NCI-H510A treated with DMSO at 0.1 percent for 48 hours (cell line): Measurements from ENCODE around the gene FRMD3.

ENCODE experiments used
- DNase-seq: peaks from one replicate; lab custom pipeline; 2025; lab: John Stamatoyannopoulos, UW

FRMD3 gene

DNA sequence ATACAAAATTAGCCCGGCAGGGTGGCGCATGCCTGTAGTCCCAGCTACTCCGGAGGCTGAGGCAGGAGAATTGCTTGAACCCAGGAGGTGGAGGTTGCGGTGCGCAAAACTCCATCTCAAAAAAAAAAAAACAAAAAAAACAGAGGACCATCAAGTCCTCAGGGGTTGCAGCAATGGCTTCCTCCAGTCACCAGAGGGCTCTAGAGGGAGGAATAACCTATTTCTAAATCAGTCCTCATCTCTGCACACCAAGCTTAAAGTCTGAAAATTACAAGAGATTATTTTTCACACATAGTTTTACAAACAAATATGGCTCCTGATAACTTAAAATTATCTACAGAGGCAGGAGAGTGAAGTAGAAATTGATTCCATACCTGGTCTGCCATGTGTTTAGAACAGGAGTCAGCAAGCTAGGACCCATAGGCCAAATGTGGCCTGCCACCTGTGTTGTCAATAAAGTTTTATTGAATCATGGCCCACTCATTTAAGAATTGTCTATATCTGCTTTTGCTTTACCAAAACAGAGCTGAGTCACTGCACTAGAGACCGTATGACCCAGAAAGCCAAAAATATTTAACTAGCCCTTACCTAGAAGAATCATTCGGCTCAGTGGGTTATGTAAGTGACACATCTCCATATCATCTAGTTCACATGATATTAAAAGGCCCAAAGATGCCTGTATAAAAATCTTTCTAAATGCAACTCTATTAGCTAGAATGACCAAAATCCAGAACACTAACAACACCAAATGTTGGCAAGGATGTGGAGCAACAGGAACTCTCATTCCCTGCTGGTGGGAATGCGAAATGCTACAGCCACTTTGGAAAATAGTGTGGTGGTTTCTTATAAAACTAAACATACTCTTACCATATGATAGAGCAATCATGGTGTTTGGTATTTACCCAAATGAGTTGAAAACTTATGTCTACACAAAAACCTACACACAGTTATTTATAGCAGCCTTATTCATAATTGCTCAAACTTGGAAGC lies 207.7 kb downstream of the FRMD3 start:
- DNase-seq: no peak

DNA sequence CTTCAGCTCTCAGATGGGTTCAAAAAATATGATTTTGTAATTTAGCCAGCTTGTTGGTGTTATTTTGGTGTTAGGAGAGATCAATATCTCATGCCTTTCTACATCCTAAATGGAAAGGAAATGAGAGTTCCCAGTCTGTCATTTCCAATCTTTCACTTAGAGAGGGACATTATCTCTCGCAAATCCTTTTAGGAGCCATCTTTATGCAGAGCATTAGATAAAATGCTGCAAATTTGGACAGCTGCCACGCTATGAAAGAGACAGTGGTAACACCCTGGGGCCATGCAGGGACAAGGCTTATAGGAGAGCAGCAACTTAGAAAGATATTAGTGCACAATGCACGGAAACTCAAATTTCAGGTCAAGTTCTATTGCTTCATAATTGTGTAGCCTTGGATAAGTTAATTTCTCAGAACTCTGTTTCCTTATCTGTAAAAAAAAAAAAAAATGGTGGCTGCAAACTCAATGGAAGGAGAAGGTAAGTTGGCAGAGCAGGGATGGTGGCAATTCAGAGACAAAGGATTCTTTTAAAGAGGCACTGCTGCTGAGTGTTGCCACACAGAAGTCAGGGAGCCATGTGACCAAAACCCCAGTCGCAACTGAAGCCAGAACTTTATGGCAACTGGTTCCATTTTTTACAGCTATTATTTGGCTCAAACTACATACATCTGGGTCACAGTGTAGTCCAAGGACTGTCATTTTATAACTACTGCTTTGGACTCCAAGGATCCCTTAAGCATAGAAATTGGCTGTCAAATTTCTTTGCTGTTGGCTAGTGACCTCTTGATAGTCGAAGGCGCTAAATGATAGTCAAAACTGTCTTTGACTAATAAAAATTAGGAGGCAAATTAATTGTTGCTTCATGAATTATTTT lies 210.2 kb downstream of the FRMD3 start:
- DNase-seq: no peak

DNA sequence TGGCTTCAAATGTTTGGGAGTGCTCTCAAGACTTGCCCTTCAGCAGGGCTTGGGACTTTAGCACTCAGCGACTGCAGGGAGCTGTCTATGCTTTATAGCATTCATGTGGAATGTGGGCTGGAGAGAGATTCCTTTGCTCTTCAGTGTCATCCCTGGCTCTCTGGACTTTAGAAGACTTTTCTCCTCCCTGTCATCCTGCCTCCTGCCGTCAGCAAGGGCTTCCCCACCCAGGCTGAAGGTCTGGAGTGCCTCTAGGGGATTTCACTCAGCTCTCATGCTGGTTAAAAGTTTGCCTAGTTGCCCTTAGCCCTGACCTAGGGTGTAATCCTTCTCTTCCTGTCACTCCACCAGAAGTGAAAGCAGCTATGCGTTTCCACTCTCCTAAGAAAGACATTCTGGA lies 210.9 kb downstream of the FRMD3 start:
- no peak for DNase-seq

DNA sequence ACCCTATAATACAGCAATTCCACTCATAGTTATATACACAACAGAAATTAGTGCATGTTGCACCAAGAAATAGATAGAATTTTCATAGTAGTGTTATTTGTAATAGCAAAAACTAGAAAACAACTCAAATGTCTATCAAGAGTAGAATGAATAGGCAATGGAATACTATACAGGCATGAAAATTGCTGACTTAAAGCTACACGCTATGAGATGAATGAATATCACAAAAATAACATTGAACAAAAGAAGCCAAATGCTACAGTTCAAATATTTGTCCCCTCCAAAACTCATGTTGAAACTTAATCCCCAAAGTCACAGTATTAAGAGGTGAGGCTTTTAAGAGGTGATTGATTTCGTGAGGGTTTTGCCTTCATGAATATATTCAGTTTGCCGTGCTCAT lies 215.1 kb downstream of the FRMD3 start:
- DNase-seq: no peak

DNA sequence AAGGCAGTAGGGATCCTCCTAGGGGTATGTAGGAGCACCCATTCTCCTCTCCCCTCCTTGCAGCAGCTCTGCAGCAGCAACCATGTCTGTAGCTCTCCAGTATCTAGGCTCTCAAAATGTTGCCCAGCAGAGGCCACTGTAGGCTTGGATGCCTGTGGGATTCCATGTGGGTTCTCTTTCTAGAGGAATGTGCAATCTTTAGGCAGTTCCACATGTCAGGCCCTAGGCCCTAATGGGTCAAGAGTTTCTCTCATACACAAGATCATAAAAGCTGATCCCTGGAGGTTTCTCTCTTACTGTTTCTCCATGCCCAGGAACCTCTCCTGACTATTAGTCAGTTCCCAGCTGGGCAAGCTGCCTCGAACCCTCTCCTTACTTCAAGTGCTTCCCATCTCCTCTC lies 215.8 kb downstream of the FRMD3 start:
- no peak for DNase-seq

DNA sequence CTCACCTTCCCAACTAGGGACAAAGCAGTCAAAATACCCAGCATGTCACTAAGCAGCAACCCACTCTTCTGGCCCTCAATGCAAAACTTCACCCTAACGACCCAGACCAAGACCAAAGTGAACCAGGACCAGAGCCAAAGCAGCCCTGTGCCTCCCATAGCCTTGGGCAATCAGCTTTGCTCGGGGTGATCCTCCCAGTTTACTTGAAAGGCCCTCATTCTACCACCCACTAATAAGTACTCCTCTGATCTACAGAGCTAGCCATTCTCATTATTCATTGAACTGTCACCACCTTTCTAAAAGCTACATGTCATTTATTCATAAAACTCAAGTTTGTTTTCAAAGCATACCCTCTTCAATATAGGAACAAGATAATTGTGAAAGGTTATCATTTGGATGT lies 221.0 kb downstream of the FRMD3 start:
- no peak for DNase-seq

DNA sequence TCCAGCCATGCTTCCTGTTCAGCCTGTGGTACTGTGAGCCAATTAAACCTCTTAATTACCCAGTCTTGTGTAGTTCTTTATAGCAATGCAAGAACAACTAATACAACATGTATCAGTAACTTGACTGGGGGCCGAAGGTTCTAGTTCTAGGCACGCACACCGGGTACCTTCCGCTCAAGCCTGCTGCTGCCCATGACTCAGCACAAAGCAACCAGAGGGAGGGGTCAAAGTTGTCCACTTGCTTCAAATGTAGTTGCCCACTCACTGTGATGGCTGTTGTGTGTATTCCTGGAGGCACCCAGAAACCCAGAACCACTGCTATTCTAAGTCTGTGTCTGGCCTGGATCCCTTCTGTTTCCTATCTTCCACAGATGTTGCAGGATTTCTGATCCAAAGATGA lies 222.6 kb downstream of the FRMD3 start:
- no peak for DNase-seq

DNA sequence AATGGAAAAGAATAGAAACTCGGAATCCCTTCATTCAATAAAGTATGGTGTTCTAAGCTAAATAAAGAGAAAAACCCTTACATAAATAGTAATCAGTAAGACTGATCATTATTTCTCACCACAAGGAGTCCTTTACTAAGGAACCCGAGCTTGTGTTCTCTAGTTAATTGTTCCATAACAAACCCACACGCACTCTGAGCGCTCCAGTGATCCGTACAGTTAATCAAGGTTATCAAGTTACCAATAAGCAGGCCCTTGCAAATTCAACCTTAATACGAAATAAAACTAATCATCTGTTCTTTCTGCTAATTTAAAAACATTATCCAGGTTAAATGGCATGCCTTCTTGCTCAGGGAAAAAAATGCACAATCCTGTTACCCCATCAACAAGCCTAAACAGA lies 224.4 kb downstream of the FRMD3 start:
- peak; percentile 52 for DNase-seq

DNA sequence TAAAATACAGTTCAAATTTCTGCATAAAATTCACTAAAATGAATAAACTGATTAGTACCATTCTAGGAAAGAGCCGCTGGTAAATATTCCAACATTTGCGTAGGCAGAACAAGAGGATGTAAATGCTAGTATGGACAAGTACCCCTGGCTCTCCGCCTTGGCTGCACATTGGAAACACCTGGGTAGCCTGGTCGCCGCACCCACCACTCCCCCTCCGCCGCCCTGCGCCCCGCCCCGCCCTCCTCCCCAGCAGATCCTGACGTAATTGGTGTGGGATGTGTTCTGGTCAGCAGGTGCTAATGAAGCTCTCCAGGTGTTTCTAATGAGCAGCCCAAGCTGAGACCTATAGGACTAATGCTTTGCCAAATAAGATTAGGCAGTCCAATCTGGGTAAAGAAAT lies 225.7 kb downstream of the FRMD3 start:
- DNase-seq: peak; percentile 18

DNA sequence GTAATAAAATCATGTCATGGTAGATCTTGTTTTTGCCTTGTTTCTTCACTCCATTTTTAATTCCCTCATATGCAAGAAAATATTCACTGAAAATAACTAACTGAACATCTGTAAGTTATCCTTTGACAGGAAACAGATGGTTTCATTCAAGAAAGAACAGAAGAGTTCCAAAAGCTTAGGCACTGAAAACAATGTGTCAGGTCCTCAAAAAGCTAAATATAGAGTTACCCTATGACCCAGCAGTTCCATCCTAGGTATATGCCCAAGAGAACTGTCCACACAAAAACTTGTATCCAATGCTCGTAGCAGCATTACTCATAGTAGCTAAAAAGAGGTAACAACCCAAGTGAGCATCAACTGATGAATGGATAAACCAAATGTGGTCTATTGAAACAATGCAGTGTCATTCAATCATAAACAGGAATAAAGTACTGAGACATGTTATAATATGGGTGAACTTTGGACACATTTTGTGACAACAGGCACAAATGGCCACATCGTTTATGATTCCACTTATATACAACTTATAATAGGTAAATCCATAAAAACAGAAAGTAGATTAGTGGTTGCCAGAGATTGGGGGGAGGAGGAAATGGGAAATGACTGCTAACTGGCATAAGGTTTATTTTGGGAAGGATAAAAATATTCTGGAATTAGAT lies 231.0 kb downstream of the FRMD3 start:
- DNase-seq: no peak

DNA sequence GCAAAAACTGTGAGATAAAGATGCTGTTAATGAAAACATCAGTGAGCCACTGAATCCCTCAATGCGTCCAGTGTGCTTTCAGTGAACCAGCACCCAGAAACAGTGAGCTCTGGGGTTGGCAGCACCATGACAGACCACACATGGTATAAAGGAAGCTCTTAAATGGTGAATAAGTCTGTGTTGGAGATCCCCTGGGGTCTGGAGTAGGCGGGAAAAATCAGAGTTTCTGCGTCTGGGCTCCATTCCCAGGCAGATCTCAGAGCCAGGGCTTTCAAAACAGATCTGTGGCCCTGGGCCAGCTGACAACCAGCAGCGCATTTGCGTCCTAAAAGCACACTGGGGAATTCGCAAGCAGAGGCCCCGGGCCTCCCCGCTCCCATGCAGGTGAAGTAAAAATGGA lies 233.5 kb downstream of the FRMD3 start:
- no peak for DNase-seq

DNA sequence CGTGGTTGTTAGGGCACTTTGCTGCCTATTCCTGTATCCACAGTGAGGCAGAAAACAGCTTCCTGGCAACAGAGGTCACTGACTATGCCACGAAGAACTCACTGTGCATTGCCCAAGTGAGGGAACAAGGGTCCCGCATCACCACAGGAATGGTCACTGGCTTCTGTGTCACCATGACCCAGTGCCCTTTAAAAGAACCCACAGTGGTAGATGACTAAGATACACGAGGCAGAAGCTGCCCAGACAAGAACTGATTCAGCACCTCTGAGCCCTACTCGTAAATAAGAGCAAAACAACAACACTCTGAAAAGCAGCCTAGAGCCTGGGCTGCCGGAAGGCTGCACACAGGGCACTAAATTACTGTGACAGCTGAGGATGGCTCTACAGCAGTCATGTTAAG lies 238.6 kb downstream of the FRMD3 start:
- DNase-seq: no peak

DNA sequence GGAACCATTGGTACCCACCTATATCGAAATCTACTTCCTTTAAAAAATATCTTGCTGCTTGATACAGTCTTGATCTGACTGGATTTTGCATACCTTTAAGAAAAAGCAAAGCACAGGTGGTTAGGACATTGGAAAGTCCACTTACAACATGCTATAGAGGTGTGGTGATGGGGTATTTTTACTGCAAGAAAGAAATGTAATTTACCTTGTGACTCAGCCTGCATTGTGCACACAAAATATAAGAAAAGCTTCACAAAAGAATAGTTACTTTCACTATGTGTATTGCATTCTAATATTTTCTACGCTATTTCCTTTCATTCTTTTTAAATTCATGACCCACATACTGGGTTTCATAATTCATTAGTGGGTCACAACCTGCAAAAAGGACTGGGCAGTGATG lies 239.1 kb downstream of the FRMD3 start:
- no peak for DNase-seq

DNA sequence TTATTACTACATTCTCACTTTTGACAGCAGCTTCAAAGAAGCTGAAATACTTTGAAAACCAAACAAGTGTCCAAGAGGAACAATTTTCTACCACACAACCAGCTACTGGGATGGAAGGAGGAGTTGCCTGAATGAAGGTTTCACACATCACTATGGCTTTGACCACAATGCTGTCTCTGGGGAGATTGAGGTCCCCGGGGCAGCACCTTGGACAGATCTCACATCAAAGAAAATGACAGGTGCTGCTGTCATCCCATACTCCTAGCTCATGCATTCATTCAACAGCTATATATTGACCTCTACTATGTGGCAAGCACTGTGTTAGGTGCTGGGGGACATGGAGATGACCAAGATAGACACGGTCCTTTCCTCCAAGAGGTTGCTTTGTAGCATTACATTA lies 242.1 kb downstream of the FRMD3 start:
- no peak for DNase-seq

DNA sequence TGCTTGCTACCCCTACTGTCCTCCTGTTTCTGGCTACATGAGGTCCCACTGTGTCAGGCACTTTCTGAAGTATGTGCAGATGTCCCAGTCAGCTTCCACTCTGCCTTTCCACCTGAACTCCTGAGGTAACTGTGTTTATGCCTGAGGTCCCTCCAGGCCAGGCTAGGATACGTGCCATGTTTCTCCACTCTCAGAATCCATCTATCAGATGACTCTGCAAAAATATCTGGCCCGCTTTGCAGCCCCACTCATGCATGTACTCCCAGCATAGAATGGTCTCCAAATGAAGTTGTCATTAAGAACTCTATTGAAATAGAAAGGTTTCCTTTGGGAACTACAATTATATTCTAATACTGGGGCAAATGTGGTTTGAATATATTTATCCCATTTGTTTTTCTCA lies 243.4 kb downstream of the FRMD3 start:
- DNase-seq: no peak

DNA sequence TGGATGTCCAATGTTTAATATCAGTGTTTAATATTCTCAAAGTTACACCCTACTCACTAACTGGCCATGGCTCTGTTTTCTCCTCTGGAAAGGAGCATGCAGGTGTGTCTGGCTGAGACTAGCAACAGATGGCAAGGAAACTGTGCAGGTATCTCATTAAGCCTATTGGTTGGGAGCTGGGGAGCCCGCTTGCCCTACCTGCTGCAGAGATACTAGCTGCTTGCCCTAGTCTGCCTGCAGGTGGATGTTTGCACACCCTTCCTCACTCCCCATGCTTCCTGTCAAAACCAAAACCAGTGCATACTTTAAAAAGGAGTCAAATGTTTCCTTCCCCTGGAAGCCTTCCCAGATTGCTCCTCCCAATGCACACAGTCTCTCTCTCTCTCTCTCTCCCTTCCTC lies 247.0 kb downstream of the FRMD3 start:
- no peak for DNase-seq

DNA sequence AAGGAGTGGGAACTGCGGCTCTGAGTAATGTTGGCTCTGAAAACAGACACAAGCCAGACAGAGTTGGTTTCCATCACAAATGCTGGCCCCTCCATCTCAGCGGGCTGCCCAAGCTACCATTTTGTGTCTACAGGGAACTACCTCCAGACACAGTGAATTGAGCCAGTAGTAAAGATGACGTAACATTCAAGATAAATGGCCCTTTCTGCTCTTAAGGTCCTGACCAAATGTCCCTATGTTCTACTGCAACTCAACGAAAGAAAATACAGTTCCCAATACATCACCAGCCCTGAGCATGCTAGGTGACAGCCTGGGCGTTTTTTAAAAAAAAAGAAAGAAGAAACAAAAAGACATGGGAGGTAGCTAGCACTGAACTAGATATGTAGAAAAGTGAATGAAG lies 247.5 kb downstream of the FRMD3 start:
- DNase-seq: no peak

DNA sequence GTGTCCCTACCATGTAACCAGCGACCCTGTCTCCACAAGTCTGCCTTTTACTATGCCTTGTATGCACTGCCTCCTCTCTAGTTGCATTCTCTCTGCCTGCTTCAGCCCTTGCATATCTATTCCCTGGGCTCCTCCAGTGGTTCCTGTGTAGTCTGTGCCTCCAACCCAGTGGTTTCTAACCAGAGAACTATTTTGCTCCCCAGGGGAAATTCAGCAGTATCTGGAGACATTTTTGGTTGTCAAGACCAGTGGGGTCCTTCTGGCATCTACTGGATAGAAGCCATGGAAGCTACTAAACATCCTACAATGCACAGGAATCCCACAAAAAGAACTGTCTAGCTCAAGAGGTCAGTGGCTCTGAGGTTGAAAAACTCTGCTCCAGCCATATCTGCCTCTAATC lies 251.2 kb downstream of the FRMD3 start:
- DNase-seq: no peak

DNA sequence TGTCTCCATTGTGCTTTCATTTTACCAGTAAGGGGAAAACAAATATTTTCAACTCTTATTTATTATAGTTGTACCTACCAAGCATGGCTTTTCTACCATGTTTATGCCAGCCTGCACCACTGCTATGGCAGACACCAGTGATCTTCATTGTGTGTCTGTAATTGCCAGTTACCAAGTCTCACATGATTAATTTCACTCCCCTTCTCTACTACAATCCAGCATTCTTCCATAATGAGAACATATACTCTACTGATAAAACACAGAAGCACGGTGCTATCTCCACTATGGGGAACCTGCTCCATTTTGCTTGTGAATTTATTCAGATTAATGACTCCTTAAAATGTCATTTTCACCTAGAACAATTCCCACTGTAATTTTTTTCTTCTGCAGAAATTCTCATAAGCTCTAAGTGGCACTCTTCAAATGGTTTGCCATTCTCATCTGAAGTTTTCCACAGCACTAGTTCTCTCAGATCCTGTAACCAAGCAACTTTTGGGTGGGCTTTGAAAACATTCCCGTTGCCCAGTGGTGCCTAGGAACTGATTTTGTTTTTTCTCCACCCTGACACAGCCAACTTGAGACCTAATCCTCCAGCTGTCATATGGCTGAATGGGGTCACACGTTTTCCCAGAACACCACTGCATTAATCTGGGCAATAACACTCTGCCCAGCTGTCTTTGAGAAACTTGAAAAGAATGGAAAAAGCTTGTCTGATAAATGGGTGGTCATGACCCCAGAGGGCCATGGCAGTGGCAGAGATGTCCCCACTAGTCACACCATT lies 252.6 kb downstream of the FRMD3 start:
- DNase-seq: no peak

DNA sequence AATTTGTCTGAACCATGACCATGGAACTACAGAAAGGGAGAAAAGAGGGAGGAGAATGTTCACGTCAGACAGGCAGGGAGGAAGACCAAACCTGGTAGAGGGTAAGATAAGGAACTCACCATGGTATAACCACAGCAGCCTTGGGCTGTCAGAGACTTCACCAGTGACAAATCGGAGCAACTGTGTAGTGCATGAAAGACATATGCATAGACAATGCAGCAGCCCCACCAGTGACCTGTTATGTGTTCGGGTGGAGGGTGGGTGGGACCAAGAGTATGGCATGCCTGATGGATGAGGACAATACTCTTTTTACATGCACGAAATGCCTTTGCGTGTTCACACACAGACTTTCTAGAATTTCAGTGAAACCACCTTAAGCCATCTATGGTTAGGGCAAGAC lies 253.5 kb downstream of the FRMD3 start:
- no peak for DNase-seq

DNA sequence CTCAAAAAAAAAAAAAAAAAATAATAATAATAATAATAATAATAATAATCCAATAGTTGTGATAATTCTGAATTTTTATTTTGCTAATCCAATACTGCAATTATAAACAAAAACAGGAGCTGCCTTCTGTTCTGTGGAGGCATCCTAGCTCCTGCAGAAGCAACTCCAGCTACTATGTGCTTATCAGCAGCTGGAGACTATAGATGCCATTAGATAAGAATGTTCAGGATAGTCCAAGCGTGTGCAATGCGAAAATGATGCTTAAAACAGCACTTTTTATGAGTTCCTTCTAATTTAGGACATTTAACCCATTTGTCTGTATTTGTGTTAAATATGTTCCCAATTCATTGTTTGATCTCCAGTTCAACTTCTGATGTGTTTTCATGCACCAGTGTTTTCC lies 254.7 kb downstream of the FRMD3 start:
- no peak for DNase-seq
